Renal cortical epithelial cell (primary cell): ENCODE data around the gene RIPK3. TPM values are rescaled to one million over a fixed set of nuclear protein-coding genes. Genes with fewer than 3 reads are reported as not detected.

Experiments used
- DNase-seq: peaks from one replicate; pipeline ENCODE4 v3.0.0-alpha.2; 2011; ENCODE audit warnings: low read depth
- total RNA-seq: library from RNA; depleted of rRNA; stranded (reverse); fragments of >200 nt; gene quantifications from 2 replicates; pipeline ENCODE4 v1.2.3, GENCODE V29; 2014

The RIPK3 gene
- total RNA-seq, 1 donor from 2014 or later = 1.8 TPM

GRCh38 chr14:24322672-24323071 lies 17.1 kb downstream of the RIPK3 start:
- no peak for DNase-seq

GRCh38 chr14:24321212-24321975 lies 18.4 kb downstream of the RIPK3 start:
- no peak for DNase-seq

DNA sequence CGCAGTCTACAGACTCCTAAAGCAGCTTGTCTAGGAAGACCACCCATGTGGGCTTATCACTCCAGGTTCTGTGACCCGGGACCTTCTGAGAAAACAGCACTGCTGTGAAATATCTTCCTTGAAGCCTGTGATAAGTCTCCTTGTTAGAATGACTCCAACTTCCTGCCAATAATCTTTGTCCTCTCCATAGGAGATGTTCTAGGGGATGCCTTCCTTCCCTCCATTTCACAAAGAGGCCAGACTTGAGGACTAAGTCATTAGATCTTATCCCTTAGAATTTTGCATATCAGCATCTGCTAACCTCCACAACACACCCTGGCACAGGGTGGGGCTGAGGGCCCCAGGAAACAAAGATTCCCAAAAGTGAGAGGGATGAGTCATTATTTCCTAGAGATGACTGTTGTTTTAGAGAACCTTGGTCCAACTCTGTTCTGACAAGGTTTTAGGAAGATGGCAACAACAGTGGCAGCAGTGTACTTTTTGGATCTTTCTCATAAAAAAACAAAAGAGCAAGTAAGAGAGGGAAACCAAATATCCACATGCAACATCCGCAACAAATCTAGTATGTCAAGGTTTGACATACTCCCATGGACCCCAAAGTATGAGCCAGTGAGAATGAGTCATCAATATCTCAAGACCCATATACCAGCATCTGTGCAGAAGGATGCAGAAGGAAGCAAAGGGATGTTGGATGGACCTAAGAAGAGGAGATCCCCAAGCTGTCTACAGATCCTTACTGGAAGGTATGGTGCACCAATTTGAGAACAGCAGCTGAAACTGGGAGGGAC lies 22.5 kb downstream of the RIPK3 start:
- DNase-seq = no peak

GRCh38 chr14:24316597-24316950 lies 23.2 kb downstream of the RIPK3 start:
- DNase-seq = no peak

- no peak for DNase-seq
Measured at GRCh38 chr14:24315807-24316596, 23.8 kb downstream of the RIPK3 start.

- no peak for DNase-seq
Measured at GRCh38 chr14:24315243-24315806, 24.5 kb downstream of the RIPK3 start.

DNA sequence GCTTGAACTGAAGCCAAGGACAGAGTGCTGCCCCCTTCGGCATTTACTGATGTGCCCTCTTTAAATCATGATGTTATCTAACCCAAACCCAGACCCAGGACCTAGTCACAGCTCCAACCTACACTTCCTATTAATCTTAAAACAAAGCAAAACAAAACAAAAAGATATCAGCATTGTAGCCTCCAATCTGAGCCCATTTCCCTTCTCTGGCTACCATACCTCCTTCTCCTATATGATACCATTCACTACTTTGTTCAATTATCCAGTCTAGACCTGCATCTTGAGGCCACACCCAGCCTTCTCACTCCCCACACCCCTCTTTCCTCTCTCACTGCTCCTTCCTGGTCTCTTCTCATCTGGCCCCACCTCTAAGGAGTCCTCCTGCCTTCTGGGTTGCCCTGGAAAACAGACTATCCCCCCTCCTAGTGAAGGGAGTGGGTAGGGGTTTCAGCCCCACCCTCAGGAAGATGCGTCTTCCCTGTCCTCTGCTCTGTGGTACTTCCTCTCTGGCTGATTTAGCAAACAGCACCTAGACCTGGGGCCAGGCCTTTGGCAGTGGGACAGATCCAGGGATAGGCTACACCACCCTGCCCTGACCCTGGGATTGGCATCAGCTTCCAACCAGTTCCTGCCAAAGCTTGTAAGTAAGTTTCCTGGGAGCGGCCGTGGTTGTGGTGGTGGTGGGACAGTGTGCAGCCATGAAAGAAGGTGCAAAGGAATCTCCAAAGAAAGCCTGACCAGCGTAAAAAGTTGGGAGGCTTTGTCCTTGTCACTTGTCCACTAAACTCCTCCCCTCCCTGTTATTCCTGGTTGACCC lies 25.2 kb downstream of the RIPK3 start:
- DNase-seq = no peak

DNA sequence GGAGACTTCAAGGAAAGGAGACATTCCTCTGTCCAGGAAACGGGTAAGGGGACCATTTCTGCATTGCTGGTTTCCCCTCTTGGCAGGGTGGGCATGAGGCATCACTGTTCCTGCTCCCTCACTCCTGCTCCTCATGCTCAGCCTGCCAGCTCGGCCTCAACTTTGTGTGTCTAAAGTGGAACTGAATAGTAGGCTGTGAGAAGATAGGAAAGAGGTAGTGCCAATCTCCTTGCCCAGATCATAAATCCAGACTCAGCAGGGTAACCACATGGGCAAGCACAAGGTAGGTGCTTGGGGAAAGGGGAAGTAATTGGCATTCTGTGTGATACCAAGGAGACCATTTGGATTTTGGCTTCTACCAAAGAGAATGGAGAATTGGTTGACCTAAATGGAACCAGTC lies 25.9 kb downstream of the RIPK3 start:
- DNase-seq = no peak

- DNase-seq = peak; percentile 55
Measured at GRCh38 chr14:24312736-24313507, 26.9 kb downstream of the RIPK3 start.

- DNase-seq = peak; percentile 92
Measured at GRCh38 chr14:24311837-24312615, 27.8 kb downstream of the RIPK3 start.

DNA sequence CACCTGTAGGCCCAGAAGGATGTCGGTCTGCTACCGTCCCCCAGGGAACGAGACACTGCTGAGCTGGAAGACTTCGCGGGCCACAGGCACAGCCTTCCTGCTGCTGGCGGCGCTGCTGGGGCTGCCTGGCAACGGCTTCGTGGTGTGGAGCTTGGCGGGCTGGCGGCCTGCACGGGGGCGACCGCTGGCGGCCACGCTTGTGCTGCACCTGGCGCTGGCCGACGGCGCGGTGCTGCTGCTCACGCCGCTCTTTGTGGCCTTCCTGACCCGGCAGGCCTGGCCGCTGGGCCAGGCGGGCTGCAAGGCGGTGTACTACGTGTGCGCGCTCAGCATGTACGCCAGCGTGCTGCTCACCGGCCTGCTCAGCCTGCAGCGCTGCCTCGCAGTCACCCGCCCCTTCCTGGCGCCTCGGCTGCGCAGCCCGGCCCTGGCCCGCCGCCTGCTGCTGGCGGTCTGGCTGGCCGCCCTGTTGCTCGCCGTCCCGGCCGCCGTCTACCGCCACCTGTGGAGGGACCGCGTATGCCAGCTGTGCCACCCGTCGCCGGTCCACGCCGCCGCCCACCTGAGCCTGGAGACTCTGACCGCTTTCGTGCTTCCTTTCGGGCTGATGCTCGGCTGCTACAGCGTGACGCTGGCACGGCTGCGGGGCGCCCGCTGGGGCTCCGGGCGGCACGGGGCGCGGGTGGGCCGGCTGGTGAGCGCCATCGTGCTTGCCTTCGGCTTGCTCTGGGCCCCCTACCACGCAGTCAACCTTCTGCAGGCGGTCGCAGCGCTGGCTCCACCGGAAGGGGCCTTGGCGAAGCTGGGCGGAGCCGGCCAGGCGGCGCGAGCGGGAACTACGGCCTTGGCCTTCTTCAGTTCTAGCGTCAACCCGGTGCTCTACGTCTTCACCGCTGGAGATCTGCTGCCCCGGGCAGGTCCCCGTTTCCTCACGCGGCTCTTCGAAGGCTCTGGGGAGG lies 28.9 kb downstream of the RIPK3 start, which contains the start of gene LTB4R:
TSS of gene LTB4R (plus strand) at position 857 of the 959 bp plus-strand sequence. CDS start 4,150 bp downstream, outside the sequence.
- peak; percentile 50 for DNase-seq

DNA sequence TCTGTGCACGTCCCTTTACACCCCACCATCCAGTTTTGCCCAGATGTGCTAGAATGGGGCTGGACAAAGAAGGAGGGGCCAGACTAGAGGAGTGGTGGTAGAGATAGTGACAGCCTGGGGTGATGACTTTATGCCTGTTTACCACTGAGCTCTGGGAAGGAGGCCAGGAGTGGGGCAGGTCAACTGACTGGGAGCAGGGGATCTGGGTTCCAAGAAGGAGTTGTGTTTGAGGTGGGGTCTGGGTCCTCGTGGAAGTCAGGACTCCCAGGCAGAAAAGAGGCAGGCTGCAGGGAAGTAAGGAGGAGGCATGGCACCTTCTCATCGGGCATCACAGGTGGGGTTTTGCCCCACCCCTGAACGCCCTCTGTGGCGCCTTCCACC lies 29.5 kb downstream of the RIPK3 start:
- no peak for DNase-seq

GRCh38 chr14:24309538-24310264 lies 30.1 kb downstream of the RIPK3 start, which contains the start of gene LTB4R2:
TSS of gene LTB4R2 (plus strand) at chr14:24310140. CDS start at chr14:24310665, 525 bp downstream.
- DNase-seq = no peak

DNA sequence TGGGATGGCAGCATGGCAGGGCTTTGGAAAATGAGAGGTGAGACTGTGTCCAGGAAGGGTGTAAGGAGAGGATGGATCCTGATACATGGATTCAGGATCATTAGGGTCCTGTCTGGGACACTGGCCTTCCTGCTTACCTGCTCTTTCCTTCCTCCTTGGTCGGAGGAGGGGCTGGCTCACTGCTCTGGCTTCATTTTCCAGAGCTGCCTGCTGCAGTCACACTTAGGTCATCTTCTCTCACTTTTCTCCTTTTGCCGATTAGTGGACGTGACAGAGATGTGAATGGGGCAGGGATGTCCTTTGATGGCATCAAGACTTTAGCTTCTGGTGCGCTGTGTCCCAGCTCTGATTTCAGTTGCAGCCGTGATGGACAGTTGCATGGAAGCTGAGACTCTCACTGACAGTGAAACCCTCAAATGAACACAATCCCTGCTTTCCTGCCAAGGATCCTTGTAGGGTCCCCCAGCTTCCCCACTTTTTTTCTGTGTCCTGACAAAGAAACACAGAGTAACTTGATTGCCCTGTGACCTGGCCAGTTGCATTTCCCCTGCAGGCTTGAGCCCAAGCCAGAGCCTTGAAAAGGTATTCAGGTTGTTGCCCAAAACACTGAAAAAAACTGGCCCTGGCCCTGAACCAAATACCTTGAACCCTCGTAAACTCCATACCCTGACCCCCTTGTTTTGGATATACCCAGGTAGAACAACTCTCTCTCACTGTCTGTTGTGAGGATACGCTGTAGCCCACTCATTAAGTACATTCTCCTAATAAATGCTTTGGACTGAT lies 31.3 kb downstream of the RIPK3 start:
- DNase-seq = no peak

DNA sequence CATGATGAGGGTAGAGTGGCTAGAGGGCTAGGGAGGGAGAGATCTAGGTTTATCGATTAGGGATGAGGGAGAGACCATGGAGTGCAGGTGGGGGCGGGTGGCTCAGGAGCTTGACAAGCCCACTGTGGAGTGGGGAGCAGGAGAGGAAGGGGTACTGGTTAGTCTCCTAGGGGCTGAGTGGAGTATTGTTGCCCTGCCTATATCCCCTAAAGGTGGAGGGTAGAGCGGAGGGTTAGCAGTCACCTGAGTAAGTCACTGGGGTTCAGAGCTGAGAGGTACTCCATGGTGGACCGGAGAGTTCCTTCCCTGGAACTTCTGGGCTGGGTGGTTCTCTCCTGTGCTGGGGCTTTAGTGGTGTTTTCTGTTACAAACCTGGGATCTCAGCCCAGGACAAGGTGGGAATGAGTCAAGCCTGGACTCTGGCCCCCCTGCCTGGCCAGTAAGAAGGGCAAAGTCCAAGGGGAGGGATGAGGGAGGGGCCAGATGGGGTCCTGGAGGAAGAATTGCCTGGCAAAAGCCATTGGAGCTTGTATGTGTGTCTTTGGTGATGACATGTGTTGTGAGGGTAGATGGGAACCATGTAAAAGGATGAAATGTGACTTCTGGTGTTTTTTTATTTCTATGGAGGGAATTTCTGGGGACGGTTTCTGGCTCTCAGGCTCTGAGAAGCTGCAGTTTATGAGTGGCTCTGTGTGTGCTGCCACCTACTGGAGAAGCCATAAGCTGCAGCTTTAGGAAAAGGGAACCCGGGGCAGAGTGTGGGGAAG lies 32.0 kb downstream of the RIPK3 start, which contains the start of gene CIDEB:
TSS of gene CIDEB (minus strand) at position 403 of the 767 bp plus-strand sequence. CDS start at position 284, 119 bp downstream.
- DNase-seq = peak; percentile 69

DNA sequence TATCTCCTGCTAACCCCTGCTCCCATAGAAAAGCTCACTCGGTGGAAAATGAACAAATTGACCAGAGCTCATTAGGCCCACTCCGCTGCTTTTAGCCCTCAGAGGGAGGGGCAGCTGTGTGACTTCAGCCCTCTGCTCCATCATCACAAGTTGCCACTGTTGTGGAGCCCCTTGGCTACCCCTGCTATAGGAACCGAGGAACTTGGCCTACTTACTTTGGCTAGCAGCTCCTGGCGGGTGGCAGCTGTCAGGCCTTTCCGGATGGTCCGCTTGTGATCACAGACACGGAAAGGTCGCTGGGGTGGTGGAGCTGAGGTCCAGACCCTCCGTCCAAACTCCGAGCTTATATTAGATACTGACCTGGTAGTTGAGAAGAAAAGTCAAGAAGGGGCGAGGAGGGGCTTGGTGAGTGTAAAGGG lies 32.6 kb downstream of the RIPK3 start:
- no peak for DNase-seq
